ENCODE data around the gene BICD1. TPM values are rescaled to one million over a fixed set of nuclear protein-coding genes. Genes with fewer than 3 reads are reported as not detected.

The BICD1 gene
- total and polyA plus RNA-seq, 2 donors (not counting 1 experiment from before 2014, with no cell fraction given) = 15.2 to 93.5 TPM

GRCh38 chr12:32353540-32353939 lies 246.9 kb downstream of the BICD1 start:
- Mint-ChIP-seq H3K4me1 (no peaks in the 10 kb centered on the region), H3K27me3 (no peaks in the 10 kb centered on the region), H3K4me3 (no peak overlapping the region), H3K27ac (no peak overlapping the region), H3K9me3 (ENCODE audit: insufficient read depth) (no peaks in the 10 kb centered on the region)
- H3K27me3 ChIP-seq (replicated peaks in 1 of 4; ENCODE audit: control extremely low read depth in 1 of 4, control insufficient read depth in 3 of 4, insufficient read depth in 4 of 4, low read length in 3 of 4) = no peaks in the 10 kb centered on the region
- WGBS (ENCODE audit: insufficient coverage) = no CpG with 5 or more reads among the region's 1 CpG
- DNase-seq = no peak
- no peak for ATAC-seq (ENCODE audit: low read depth)
- TF ChIP-seq EZH2 (IDR thresholded peaks at IDR 0.05; ENCODE audit: borderline replicate concordance, insufficient read depth, low read depth, low read length, poor library complexity, severe bottlenecking) = no peak
- no peak for TF ChIP-seq CTCF (IDR thresholded peaks at IDR 0.05)
- no peaks in the 10 kb centered on the region for H3K4me1 ChIP-seq (ENCODE audit: control insufficient read depth in 2 of 2, insufficient read depth in 2 of 2, low read length in 2 of 2)
- ChIA-PET CTCF (interaction anchor here (0.9 to 2.9 kb wide), 2 partner anchors 12 to 14 kb away, joined by 4 to 6 read pairs; no protein-coding TSS in a partner anchor), POLR2A (no interaction called here)
- H3K9me3 ChIP-seq (ENCODE audit: control extremely low read depth in 1 of 3, control insufficient read depth in 2 of 3, insufficient read depth in 1 of 3, low read length in 2 of 3) = no peaks in the 10 kb centered on the region
- H3K27ac ChIP-seq (ENCODE audit: low read length in 2 of 2) = no peak overlapping the region
- no peak overlapping the region for H3K4me3 ChIP-seq (ENCODE audit: control extremely low read depth in 1 of 5, extremely low read depth in 1 of 5, insufficient read depth in 1 of 5, low read depth in 2 of 5, low read length in 4 of 5)
- no peaks in the 10 kb centered on the region for H4K20me1 ChIP-seq (ENCODE audit: control insufficient read depth, insufficient read depth, low read length, poor library complexity, severe bottlenecking)
- H3K36me3 ChIP-seq (replicated peaks in 1 of 2; ENCODE audit: control extremely low read depth in 1 of 2, control insufficient read depth in 1 of 2, extremely low read depth in 1 of 2, insufficient read depth in 2 of 2, low read length in 1 of 2) = no peaks in the 10 kb centered on the region
- H2AFZ ChIP-seq (ENCODE audit: insufficient read depth, low read depth, low read length, poor library complexity, severe bottlenecking) = no peak overlapping the region
- no peak overlapping the region for H3K4me2 ChIP-seq (replicated peaks; ENCODE audit: low read depth, low read length, poor library complexity, severe bottlenecking)
- no peaks in the 10 kb centered on the region for H3K79me2 ChIP-seq (ENCODE audit: control insufficient read depth, insufficient read depth, low read length)
- intact Hi-C loops (cut with micrococcal nuclease) = no loop called here
- H3K9ac ChIP-seq (ENCODE audit: low read length) = no peak overlapping the region

- ChIA-PET CTCF (no interaction called here), POLR2A (no interaction called here)
- no peaks in the 10 kb centered on the region for H3K9me3 ChIP-seq (ENCODE audit: control extremely low read depth in 1 of 3, control insufficient read depth in 2 of 3, insufficient read depth in 1 of 3, low read length in 2 of 3)
- intact Hi-C loops (cut with micrococcal nuclease) = no loop called here
- H3K27me3 ChIP-seq (replicated peaks in 1 of 4; ENCODE audit: control extremely low read depth in 1 of 4, control insufficient read depth in 3 of 4, insufficient read depth in 4 of 4, low read length in 3 of 4) = no peaks in the 10 kb centered on the region
- Mint-ChIP-seq H3K27me3 (no peaks in the 10 kb centered on the region), H3K4me1 (no peaks in the 10 kb centered on the region), H3K27ac (no peak overlapping the region), H3K4me3 (no peak overlapping the region), H3K9me3 (ENCODE audit: insufficient read depth) (no peaks in the 10 kb centered on the region)
- no peak overlapping the region for H3K4me2 ChIP-seq (replicated peaks; ENCODE audit: low read depth, low read length, poor library complexity, severe bottlenecking)
- H3K27ac ChIP-seq (ENCODE audit: low read length in 2 of 2) = no peak overlapping the region
- no peak for ATAC-seq (ENCODE audit: low read depth)
- no peaks in the 10 kb centered on the region for H3K79me2 ChIP-seq (ENCODE audit: control insufficient read depth, insufficient read depth, low read length)
- no peak overlapping the region for H3K4me3 ChIP-seq (ENCODE audit: control extremely low read depth in 1 of 5, extremely low read depth in 1 of 5, insufficient read depth in 1 of 5, low read depth in 2 of 5, low read length in 4 of 5)
- no peak for DNase-seq
- TF ChIP-seq CTCF (IDR thresholded peaks at IDR 0.05) = no peak
- no peak for TF ChIP-seq EZH2 (IDR thresholded peaks at IDR 0.05; ENCODE audit: borderline replicate concordance, insufficient read depth, low read depth, low read length, poor library complexity, severe bottlenecking)
- H3K9ac ChIP-seq (ENCODE audit: low read length) = no peak overlapping the region
- H3K4me1 ChIP-seq (ENCODE audit: control insufficient read depth in 2 of 2, insufficient read depth in 2 of 2, low read length in 2 of 2) = no peaks in the 10 kb centered on the region
- H3K36me3 ChIP-seq (replicated peaks in 1 of 2; ENCODE audit: control extremely low read depth in 1 of 2, control insufficient read depth in 1 of 2, extremely low read depth in 1 of 2, insufficient read depth in 2 of 2, low read length in 1 of 2) = no peaks in the 10 kb centered on the region
- no peak overlapping the region for H2AFZ ChIP-seq (ENCODE audit: insufficient read depth, low read depth, low read length, poor library complexity, severe bottlenecking)
- no peaks in the 10 kb centered on the region for H4K20me1 ChIP-seq (ENCODE audit: control insufficient read depth, insufficient read depth, low read length, poor library complexity, severe bottlenecking)
- WGBS (ENCODE audit: insufficient coverage) = over 99% methylated on average over 7 of the region's 8 CpGs
These were observed 251.1 kb downstream of the BICD1 start for GRCh38 chr12:32357601-32358249.
